ENCODE measurements around the gene KIF16B. TPM values are rescaled to one million over a fixed set of nuclear protein-coding genes. Genes with fewer than 3 reads are reported as not detected.

Gene KIF16B
- total RNA-seq, 1 donor from 2014 or later, result 18.6 TPM

Other genes with a start within 250 kb of the KIF16B start
- 49.1 and 61.3 TPM in 2 replicates for gene SNRPB2, start 156.6 kb upstream of the KIF16B start, total RNA-seq
- gene OTOR, start 174.9 kb upstream of the KIF16B start, total RNA-seq, result not detected in 2 replicates